ENCODE measurements around the gene MAN2B1.
A peak's percentile ranks its signal among the peaks of the same experiment; 100 is the strongest.

GRCh38 chr19:12668932-12669269 is 2.4 kb upstream of the MAN2B1 start:
- TF ChIP-seq POLR2A (IDR thresholded peaks at IDR 0.05) (peak in 1 of 2 donors; percentile 16), CTCF (IDR thresholded peaks at IDR 0.05) (no peak)
